Brain microvascular endothelial cell (primary cell): ENCODE results near the gene CEP112.

Experiments
- DNase-seq: peaks from one replicate; pipeline ENCODE4 v3.0.0-alpha.2; 2020
- H3K27ac ChIP-seq: fragments of 250-450 bp; sonication (Bioruptor Pico); 2 replicates; pipeline ENCODE4 v1.5.1; 2020; ENCODE audit warnings: mild to moderate bottlenecking, moderate library complexity
- H3K27me3 ChIP-seq: fragments of 250-450 bp; sonication (Bioruptor Pico); replicated peaks from 2 replicates; pipeline ENCODE4 v1.5.1; 2020; ENCODE audit warnings: mild to moderate bottlenecking
- H3K36me3 ChIP-seq: fragments of 250-450 bp; sonication (Bioruptor Pico); replicated peaks from 2 replicates; pipeline ENCODE4 v1.5.1; 2020; ENCODE audit warnings: mild to moderate bottlenecking
- H3K4me3 ChIP-seq: 2 replicates; pipeline ENCODE4 v1.5.1; 2011; ENCODE audit warnings: low read depth, mild to moderate bottlenecking, control low read depth, low read length, moderate library complexity
- CTCF ChIP-seq: IDR thresholded peaks from 2 replicates; pipeline ENCODE4 v1.5.1; 2011; ENCODE audit warnings: low read depth, mild to moderate bottlenecking, moderate library complexity, low read length, control low read depth, inconsistent platforms; ENCODE audit errors: missing control alignments
- in situ Hi-C: cut with HindIII; loops from 2 replicates; pipeline ENCODE4 v1.10.0; 2017; ENCODE audit warnings: low sequenced_read_pairs, low pct_ligation_motif_present

CEP112 gene

GRCh38 chr17:65598746-65599145 is 593.2 kb downstream of the CEP112 start:
- no peaks in the 10 kb centered on the region for H3K27me3 ChIP-seq
- no peak overlapping the region for H3K4me3 ChIP-seq
- in situ Hi-C loops, result no loop called here
- no peak for DNase-seq
- TF ChIP-seq CTCF, result no peak
- no peaks in the 10 kb centered on the region for H3K36me3 ChIP-seq
- H3K27ac ChIP-seq, result no peak overlapping the region

- in situ Hi-C loops, result no loop called here
- Histone ChIP-seq H3K36me3 (no peaks in the 10 kb centered on the region), H3K4me3 (no peak overlapping the region), H3K27ac (no peak overlapping the region), H3K27me3 (no peaks in the 10 kb centered on the region)
- DNase-seq, result no peak
- TF ChIP-seq CTCF, result no peak
These were observed 596.8 kb downstream of the CEP112 start for GRCh38 chr17:65595071-65595656.

GRCh38 chr17:65593855-65594845 is 597.8 kb downstream of the CEP112 start:
- DNase-seq, result peak; percentile 4
- TF ChIP-seq CTCF, result no peak
- H3K27me3 ChIP-seq, result no peaks in the 10 kb centered on the region
- in situ Hi-C loops, result no loop called here
- no peaks in the 10 kb centered on the region for H3K36me3 ChIP-seq
- peak overlapping the region; percentile 40 for H3K4me3 ChIP-seq
- no peak overlapping the region for H3K27ac ChIP-seq

DNA sequence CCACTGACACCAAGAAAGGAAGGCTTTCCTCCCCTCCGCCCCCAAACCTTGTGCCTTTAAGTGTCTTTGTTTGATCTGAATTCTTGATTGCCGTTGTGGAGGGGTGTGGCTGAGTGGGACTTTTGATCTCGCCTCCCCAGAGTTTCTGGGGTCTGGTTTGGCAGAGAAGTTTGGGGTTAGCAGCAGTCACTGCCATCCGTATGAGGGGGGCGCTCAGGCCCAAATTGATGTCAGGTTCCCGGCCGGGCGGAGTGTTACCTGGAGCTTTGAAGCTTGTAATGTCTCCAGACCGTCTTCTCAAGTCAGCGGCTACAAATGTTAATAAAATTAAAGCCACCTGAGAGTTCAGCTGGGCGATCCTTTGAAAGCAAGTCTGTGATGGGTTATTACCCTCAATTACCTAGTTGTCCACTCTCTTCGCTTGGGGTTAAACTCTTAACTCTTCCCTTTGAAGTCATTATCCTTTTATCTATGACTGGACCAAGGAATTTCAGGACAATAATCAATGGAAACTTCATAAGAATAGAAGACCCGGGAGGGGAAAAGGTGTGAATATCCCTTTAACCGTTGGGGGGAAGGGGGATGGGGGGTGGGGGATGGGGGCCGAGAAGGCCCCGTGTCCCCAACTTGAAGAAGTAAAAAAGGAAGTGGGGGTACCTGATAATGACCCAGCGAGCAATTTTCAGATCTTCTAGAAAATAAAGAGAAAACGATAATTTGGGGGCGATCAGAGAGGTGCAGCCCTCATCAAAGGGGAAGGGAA is 598.7 kb downstream of the CEP112 start:
- no peak for TF ChIP-seq CTCF
- no peaks in the 10 kb centered on the region for H3K27me3 ChIP-seq
- H3K27ac ChIP-seq, result no peak overlapping the region
- in situ Hi-C loops, result no loop called here
- no peak for DNase-seq
- H3K36me3 ChIP-seq, result no peaks in the 10 kb centered on the region
- peak overlapping the region; percentile 40 for H3K4me3 ChIP-seq

DNA sequence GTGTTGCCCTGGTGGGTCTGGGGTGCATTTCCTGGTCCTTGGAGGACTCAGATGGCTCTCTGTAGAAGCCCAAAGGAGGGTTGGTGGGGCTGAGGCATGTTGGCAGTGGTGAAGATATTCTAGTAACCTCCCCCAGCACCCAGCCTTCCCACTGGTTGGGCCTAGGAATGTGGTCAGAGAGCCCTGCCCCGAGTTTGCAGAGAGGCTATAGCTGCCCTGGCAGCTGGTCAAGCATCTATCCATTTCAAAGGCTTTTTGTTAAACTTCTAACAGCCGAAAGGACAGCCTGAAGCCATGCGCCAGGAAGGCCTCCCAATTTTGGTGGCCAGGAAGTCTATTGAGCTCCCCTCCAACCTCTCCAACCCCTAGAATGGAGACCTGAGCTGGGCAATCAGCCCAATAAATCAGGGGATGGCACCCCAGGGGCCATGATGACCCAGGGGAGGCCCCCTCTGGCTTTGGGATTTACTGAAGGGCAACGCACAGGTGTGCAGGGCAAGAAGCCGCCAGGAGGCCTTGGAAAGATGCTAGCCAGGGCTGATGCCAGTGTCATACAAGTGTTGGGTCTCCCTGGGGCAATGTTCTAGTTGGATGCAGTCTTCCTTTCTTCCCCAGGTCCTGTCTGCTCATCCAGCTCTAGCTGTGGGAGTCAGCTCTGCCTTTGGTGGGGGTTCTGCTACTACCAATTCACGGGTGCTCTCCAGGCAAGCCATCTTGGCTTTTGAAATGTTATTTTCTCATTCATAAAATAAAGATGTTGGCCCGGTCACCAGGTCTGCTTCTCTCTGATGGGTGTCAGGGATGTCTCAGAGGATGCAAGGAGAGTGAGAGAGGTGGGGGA is 599.6 kb downstream of the CEP112 start:
- in situ Hi-C loops, result no loop called here
- no peak overlapping the region for H3K4me3 ChIP-seq
- no peak overlapping the region for H3K27ac ChIP-seq
- H3K36me3 ChIP-seq, result no peaks in the 10 kb centered on the region
- DNase-seq, result no peak
- TF ChIP-seq CTCF, result no peak
- no peaks in the 10 kb centered on the region for H3K27me3 ChIP-seq
